Endothelial cell (in vitro differentiated cells): Measurements from ENCODE around the gene RNU6-1. TPM values are rescaled to one million over a fixed set of nuclear protein-coding genes. Genes with fewer than 3 reads are reported as not detected.

Source experiments
- DNase-seq: peaks from one replicate; pipeline ENCODE4 v3.0.0; 2021; ENCODE audit warnings: low spot score
- H3K27ac Mint-ChIP-seq: one replicate; pipeline ENCODE4 v1.8.0; 2021; ENCODE audit warnings: mixed read lengths, inconsistent platforms; ENCODE audit not compliant: unreplicated experiment
- H3K27me3 Mint-ChIP-seq: one replicate; pipeline ENCODE4 v1.8.0; 2021; ENCODE audit warnings: mild to moderate bottlenecking, moderate library complexity, mixed read lengths, inconsistent platforms; ENCODE audit not compliant: unreplicated experiment
- H3K36me3 Mint-ChIP-seq: one replicate; pipeline ENCODE4 v1.8.0; 2021; ENCODE audit warnings: mild to moderate bottlenecking, low read depth, mixed read lengths, inconsistent platforms; ENCODE audit not compliant: unreplicated experiment
- H3K4me1 Mint-ChIP-seq: one replicate; pipeline ENCODE4 v1.8.0; 2021; ENCODE audit warnings: mild to moderate bottlenecking, mixed read lengths, inconsistent platforms; ENCODE audit not compliant: unreplicated experiment
- H3K4me3 Mint-ChIP-seq: one replicate; pipeline ENCODE4 v1.8.0; 2021; ENCODE audit warnings: mild to moderate bottlenecking, mixed read lengths, inconsistent platforms; ENCODE audit not compliant: unreplicated experiment
- H3K9me3 Mint-ChIP-seq: one replicate; pipeline ENCODE4 v1.8.0; 2021; ENCODE audit warnings: mixed read lengths, inconsistent platforms; ENCODE audit not compliant: unreplicated experiment
- CTCF ChIP-seq: fragments of 200-600 bp; sonication (generic); IDR thresholded peaks from one replicate; pipeline ENCODE4 v1.5.0; 2021; ENCODE audit warnings: antibody characterized with exemption; ENCODE audit not compliant: unreplicated experiment
- total RNA-seq: library from RNA; stranded (reverse); fragmentation: NEBNext Ultra II Directional; extraction: Animal tissue kit (Norgen Biotek cat#: 25700); gene quantifications from one replicate; pipeline ENCODE4 v1.2.1, GENCODE V29; 2021; ENCODE audit not compliant: unreplicated experiment

RNU6-1 gene
- total RNA-seq, 1 donor from 2014 or later: not detected

DNA sequence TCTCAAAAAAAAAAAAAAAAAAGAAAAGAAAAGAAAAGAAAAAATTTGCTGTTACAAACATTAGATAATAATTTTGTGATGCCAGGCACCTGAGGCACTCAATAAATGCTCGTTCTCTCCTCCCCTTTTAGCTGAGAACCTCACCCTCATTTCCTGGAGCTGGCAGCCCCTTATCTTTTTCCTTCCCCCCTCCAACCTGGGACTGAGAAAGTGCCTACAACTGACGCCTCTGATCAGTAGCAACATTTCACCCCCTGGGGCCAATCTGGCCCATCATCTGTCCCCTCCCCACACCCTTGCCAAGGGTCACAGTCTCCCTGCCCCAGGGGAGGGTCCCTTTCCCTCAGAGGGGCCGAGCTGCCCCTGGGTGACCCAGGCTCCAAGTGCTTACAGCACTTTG lies 12.6 kb upstream of the RNU6-1 start:
- Mint-ChIP-seq H3K27me3 (peaks cover 3% of the 10 kb centered on the region), H3K27ac (no peak overlapping the region), H3K4me1 (peaks cover 10% of the 10 kb centered on the region), H3K36me3 (no peaks in the 10 kb centered on the region), H3K9me3 (no peaks in the 10 kb centered on the region), H3K4me3 (no peak overlapping the region)
- no peak for DNase-seq
- TF ChIP-seq CTCF: no peak

DNA sequence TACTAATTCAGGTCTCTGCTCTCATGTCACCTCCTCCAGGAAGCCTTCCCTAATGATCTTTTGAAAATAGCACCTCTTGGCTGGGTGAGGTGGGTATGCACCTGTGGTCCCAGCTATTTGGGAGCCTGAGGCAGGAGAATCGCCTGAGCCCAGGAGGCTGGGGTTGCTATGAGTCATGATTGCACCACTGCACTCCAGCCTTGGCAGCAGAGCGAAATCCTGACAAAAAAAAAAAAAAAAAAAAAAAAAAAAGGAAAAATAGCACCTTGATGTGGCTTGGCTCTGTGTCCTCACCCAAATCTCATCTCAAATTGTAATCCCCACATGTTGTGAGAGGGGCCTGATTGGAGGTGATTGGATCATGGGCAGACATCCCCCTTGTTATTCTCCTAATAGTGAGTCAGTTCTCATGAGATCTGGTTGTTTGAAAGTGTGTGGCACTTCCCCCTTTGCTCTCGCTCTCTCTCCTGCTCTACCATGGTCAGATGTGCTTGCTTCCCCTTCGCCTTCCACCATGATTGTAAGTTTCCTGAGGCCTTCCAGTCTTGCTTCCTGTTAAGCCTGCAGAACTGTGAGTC lies 11.2 kb upstream of the RNU6-1 start:
- Mint-ChIP-seq H3K27ac (no peak overlapping the region), H3K4me1 (peaks cover 8% of the 10 kb centered on the region), H3K27me3 (peaks cover 3% of the 10 kb centered on the region)

DNA sequence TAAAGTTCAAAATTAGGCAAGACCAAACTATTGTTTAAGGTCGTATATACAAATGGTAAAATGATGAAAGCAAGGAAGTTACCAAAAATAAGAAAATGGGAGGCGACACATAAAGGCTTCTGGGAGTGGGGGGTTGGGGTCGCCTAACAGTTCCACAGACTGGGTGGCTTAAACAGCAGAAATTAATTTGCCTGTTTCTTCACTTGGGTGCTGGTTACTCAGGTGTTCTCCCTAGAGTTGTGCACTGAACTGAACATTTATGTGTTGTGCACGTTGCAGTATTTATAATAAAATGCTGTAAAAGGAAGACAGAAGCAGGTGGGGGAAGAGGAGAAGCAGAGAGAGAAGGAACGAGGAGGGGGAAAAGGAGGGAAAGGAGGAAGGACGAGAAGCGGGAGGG lies 10.5 kb upstream of the RNU6-1 start:
- Mint-ChIP-seq H3K36me3 (no peaks in the 10 kb centered on the region), H3K4me3 (no peak overlapping the region), H3K27ac (no peak overlapping the region), H3K27me3 (peaks cover 3% of the 10 kb centered on the region), H3K9me3 (no peaks in the 10 kb centered on the region), H3K4me1 (peaks cover 4% of the 10 kb centered on the region)
- no peak for DNase-seq
- TF ChIP-seq CTCF: no peak

More for the DNA sequence above, 11.2 kb upstream of the RNU6-1 start:
- no peaks in the 10 kb centered on the region for H3K36me3 Mint-ChIP-seq
- DNase-seq: no peak
- no peaks in the 10 kb centered on the region for H3K9me3 Mint-ChIP-seq
- TF ChIP-seq CTCF: no peak
- H3K4me3 Mint-ChIP-seq: no peak overlapping the region

- Mint-ChIP-seq H3K27ac (no peak overlapping the region), H3K9me3 (no peaks in the 10 kb centered on the region), H3K36me3 (no peaks in the 10 kb centered on the region), H3K4me1 (peaks cover 3% of the 10 kb centered on the region), H3K27me3 (peaks cover 3% of the 10 kb centered on the region), H3K4me3 (no peak overlapping the region)
- no peak for TF ChIP-seq CTCF
- no peak for DNase-seq
Measured at GRCh38 chr15:67849538-67849937, 9.7 kb upstream of the RNU6-1 start.

GRCh38 chr15:67845974-67846373 lies 6.1 kb upstream of the RNU6-1 start:
- H3K4me1 Mint-ChIP-seq: peaks cover 18% of the 10 kb centered on the region
- TF ChIP-seq CTCF: no peak

More at GRCh38 chr15:67845974-67846373, 6.1 kb upstream of the RNU6-1 start:
- H3K4me3 Mint-ChIP-seq: no peak overlapping the region
- DNase-seq: no peak
- peaks cover 4% of the 10 kb centered on the region for H3K27me3 Mint-ChIP-seq
- H3K36me3 Mint-ChIP-seq: no peaks in the 10 kb centered on the region
- no peak overlapping the region for H3K27ac Mint-ChIP-seq
- H3K9me3 Mint-ChIP-seq: no peaks in the 10 kb centered on the region
